ENCODE data around the gene C1QTNF6.
"Not testable (repeated sequence)": the region's sequence is repeated elsewhere in the genome, so short reads cannot be mapped to it uniquely, and the experiment has no call there.

C1QTNF6 gene

GRCh38 chr22:37206841-37207821 lies 19.1 kb upstream of the C1QTNF6 start:
- DNase-seq: no peak

DNA sequence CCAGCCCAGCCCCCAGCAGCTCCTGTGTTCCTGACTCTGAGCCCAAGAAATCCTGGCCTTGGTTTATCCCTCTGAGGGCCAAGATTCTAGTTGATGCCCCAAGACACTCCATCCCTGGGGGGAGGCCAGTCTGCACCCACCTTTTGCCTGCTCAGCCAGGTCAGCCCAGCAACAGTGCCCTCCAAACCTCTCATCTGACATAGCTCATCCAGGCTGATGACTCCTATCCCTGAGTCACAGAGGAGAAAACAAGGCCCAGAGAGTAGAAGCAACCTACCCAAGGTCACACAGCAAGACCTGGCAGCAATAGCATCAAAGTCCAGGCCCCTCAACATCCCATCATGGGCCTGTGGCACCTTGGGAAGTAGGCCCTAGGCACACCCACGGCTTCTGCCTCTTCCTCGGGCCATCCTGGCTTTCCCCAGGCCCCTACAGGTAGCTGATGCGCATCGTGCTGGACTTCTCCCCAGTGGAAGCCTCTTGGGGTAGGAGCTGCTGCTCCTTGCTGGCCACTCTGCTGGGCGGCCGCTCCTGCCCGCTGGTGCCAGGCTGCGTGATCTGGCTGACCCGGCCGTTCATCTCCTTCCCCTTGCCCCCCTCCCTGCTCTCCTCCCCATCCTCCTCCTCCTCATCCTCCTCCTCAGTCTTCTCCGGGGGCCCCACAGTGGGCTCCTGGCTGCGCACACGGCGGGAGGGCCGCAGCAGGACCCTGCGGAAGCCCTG lies 18.2 kb upstream of the C1QTNF6 start:
- no peak for DNase-seq

GRCh38 chr22:37205046-37205445 lies 17.0 kb upstream of the C1QTNF6 start:
- DNase-seq: no peak

DNA sequence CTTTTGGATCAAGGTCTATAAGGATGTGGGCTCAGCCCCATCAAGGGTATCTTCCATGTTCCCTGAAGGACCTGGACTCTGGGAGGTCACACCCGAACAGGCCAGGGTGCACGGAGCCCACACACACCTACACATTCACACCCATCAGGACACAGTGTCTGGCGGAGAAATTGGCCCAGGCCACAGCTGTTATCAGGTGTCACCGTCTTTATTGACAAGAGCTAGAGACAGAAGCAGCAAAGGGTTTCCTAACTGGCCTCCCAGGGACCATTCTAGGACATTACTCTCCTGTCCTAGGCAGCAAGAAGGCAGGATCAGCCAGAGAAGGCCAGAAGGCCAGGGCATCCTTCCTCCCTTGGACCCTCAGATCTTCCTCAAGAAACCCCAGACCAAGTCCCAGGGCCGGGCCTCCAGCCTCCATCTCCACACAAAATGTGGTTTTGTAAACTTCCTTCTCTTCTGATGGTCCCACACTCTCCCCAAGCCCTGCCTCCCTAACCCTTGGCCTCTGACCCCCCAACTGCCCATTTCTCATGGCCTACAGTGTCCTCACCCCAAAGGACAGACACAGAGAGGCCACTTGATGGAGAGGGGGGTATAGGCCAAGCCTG lies 16.1 kb upstream of the C1QTNF6 start:
- DNase-seq: no peak

DNA sequence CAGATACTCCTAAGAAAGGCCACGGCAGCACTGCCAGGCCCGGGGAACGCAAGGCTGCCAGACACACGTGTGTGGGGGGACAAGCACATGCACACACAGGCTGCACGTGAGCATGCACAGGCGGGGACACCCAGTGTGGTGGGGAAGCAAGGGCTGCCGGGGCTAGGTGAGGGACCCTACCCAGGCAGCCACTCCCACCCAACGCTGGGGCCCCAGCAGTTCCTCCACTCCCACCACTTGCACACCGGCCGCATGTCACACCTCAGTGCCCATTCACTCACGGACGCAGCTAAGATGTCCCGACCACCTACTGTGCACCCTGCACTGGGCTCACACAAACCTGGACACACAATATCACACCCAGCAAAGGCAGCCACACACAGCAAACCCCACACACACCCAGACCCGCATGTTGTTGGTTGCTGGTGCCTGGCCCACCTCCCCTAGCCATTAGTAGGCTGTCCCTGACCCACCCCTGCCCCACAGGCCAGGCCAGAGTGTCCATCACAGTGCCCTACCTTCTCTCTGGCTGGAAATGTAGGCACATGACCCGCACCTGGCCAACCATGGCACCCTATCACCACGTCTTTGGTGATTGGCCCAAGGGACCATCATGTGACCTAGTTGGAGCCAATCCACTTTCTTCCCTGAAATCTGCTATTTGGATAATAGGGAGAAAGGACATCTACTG lies 15.5 kb upstream of the C1QTNF6 start:
- DNase-seq: no peak

- DNase-seq: no peak
These were observed 14.7 kb upstream of the C1QTNF6 start for GRCh38 chr22:37202716-37203115.

DNA sequence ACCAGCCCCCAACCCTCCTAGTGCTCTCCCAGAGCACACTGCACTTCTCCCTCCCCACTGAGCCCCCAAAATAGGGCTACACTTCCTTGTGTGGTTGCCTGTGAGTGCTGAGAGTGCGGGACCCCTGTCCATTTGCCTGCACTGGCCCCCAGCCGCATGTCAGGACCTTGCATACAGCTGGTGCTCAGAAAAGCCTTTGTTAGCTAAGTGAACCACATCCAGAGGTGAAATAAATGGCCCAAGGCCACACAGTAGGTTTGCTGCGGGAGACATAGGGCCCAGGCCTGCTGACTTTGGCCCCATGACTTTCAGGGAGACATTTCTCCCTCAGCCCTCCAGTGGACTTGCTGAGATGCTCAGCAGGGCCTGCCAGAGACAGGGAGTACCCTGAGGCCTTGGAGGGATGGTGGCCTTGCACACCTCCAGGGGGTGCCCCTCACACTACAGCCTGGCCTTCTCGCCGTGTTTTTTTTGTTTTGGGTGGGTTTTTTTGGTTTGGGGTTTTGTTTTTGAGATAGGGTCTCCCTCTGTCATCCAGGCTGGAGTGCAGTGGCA lies 14.0 kb upstream of the C1QTNF6 start:
- DNase-seq: no peak

- DNase-seq: not testable (repeated sequence)
These were observed 13.4 kb upstream of the C1QTNF6 start for GRCh38 chr22:37201443-37201820.

GRCh38 chr22:37199760-37200108 lies 11.7 kb upstream of the C1QTNF6 start:
- DNase-seq: no peak

DNA sequence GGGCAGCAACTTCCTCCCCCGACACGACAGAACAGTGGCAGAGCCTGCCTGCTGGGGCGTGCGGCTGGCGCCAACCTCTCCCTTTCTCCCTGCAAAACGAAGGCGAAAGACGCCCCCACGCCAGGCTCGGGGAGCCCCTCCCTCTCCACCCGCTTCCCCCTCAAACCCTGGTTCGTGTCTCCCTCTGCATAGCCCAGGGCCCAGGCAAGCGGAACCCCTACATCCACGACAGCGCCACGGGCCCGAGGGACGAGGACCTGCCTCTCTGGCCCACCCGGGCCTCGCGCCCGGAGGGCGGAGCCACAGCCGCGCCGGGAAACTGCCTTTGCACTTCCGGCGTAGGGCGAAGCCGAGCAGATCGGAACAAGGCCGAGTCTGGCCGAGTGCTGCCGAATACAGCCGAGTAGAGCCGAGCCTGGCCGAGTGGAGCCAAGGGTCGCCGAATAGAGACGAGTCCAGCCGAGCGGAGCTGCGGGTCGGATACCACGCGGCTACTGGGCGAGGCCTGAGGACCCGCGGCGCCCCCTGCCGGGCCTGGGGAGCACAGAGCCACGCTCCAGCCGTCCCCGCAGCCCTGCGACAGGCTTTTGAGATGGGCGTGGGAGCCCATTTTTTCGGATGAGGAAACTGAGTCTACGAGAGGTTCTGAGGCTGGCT lies 11.2 kb upstream of the C1QTNF6 start:
- peak; percentile 92 for DNase-seq

DNA sequence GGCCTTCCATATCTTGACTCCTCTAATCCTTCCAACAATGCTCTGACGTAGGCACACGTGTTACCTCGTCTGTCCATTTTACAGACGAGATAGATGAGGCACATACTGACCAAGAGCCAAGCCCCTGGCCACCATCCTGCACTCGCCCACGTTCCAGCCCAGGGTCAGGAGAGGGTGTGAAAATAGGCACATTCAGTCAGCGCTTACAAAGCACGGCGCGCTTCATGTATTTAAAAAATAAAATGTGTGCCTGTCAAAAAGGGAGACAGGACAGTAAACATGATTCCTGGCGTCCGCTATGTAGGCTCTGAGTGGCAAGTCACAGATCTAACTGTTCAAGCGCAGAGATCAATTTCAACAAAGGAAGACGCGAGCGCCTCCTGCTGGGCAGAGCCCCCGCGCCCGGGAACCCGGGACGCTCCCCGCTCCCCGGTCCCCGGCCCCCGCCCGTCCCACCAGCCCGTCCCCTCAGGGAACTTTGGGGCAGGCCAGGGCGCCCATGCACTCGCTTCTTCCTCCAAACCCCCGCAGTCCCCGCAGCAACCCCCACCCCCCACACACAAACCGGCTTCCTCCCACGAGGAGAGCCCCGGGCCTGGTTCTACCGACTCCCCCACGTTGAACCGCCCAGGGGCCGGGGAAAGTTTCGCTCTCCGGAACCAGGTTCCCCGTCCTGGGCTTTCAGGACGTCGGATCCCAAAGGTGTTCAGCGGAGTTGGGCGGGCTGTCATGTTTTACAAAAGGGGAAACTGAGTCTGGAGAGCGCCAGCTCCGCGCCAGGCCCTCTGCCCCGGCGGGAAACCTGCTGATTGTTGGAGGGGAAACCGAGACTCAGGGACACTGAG lies 10.4 kb upstream of the C1QTNF6 start:
- DNase-seq: peak; percentile 61

GRCh38 chr22:37197451-37198257 lies 9.6 kb upstream of the C1QTNF6 start:
- peak; percentile 46 for DNase-seq

DNA sequence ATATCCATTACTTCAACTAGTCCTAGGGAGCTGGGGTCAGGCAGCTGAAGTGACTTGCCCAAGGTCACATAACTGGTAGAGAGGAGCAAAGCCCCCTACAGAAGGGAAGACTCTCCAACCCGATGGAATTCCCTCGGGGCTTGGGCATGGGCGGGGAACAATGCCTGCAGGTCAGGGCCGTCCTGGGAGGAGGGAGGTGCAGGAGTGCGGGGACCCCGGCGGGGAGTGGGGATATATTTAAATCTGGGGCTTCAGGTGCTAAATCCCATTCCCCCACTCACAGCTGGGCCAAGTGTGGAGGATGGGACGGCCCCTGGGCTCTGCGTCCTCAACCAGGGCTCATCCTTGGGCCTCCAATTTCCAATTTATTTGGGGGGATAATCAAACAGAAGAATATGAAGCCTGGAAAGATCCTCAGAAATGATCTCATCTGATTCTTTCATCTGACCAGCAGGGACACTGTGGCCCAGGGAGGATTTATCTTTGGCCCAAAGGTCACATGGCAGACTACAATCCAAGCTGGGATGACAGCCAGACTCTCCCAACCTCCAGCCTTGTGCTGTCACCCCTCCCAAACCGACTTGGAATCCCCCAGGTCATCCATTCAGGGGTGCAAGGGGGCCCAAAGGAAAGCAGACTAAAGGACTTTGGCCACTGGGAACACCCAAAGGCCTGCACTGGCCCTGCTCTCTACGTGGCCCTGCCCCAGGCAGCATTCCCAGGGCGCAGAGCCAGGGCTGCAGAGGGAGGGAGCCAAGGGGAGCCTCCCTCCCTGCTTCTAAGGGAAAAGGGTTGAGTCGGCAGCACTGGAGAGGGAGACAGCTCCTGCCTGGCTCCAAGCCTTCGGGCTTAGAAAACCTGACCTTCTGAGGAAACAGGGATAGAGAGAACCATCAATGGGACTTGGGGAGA lies 8.7 kb upstream of the C1QTNF6 start:
- peak; percentile 60 for DNase-seq

GRCh38 chr22:37195921-37196320 lies 7.9 kb upstream of the C1QTNF6 start:
- DNase-seq: no peak

GRCh38 chr22:37194750-37195149 lies 6.7 kb upstream of the C1QTNF6 start:
- DNase-seq: no peak

GRCh38 chr22:37193629-37194191 lies 5.7 kb upstream of the C1QTNF6 start:
- no peak for DNase-seq

GRCh38 chr22:37192741-37193140 lies 4.7 kb upstream of the C1QTNF6 start:
- no peak for DNase-seq

- DNase-seq: no peak
These were observed 4.2 kb upstream of the C1QTNF6 start for GRCh38 chr22:37192204-37192603.

GRCh38 chr22:37190262-37190780 lies 2.3 kb upstream of the C1QTNF6 start:
- DNase-seq: no peak
